KOPT-K1 (cell line): ENCODE results near the gene ZNF428.
"Not testable (repeated sequence)": the region's sequence is repeated elsewhere in the genome, so short reads cannot be mapped to it uniquely, and the experiment has no call there.

Experiments used
- H3K27ac ChIP-seq: fragments of 200-600 bp; sonication (generic); 2 replicates; pipeline ENCODE4 v1.5.1; 2016; ENCODE audit warnings: antibody characterized with exemption, mild to moderate bottlenecking, low read depth, low read length; ENCODE audit not compliant: poor library complexity, severe bottlenecking
- H3K36me3 ChIP-seq: fragments of 200-600 bp; sonication (generic); 2 replicates; pipeline ENCODE4 v1.5.1; 2017; ENCODE audit warnings: antibody characterized with exemption, mild to moderate bottlenecking, low read length, moderate library complexity; ENCODE audit not compliant: insufficient read depth
- H3K9me3 ChIP-seq: fragments of 200-600 bp; sonication (generic); 2 replicates; pipeline ENCODE4 v1.5.1; 2017; ENCODE audit warnings: antibody characterized with exemption, low read length, mild to moderate bottlenecking; ENCODE audit not compliant: insufficient read depth, poor library complexity, severe bottlenecking

Gene ZNF428

DNA sequence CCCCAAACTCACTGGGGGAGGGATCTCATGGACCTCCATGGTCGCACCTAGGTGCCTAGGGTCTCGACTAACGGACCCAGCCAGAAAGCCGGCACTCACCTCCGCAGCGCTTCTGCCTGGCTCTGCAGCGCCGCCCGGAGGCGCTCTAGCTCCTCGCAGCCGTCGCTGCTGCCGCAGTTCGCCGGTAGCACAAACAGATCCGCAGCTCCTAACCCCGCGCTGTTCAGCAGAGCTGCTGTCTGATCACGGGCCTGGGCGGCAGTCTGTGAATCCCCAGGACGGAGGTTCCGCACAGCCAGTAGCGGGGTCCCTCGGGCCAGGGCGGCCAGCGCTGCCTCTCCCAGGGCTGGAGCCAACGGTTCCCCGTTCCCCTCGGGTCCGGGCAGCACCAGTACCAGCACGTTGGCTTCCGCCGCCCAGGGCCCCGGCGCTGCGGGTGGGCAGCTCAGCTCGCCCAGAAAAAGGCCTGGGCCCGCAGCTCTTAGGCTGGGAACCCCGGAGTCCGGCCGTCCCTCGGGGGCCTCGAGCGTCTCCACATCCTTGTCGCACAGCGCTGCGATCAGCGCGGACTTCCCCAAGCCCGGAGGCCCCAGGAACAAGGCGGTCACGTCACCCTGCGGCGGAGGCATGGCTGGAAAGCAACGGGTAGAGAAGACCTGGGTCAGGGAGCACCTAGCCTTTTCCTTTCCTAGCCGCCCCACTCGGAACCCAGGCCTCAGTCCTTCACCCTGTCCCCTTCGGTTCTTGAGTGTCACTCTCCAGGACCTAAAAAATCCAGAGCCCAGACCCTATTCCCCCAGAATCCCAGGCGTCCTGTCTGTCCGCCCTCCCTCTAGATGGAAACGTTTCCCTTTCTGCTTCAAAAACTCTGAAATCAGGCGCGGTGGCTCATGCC is 24.5 kb downstream of the ZNF428 start:
- Histone ChIP-seq H3K27ac (peak overlapping the region; percentile 86), H3K9me3 (no peaks in the 10 kb centered on the region), H3K36me3 (peaks cover 62% of the 10 kb centered on the region)

DNA sequence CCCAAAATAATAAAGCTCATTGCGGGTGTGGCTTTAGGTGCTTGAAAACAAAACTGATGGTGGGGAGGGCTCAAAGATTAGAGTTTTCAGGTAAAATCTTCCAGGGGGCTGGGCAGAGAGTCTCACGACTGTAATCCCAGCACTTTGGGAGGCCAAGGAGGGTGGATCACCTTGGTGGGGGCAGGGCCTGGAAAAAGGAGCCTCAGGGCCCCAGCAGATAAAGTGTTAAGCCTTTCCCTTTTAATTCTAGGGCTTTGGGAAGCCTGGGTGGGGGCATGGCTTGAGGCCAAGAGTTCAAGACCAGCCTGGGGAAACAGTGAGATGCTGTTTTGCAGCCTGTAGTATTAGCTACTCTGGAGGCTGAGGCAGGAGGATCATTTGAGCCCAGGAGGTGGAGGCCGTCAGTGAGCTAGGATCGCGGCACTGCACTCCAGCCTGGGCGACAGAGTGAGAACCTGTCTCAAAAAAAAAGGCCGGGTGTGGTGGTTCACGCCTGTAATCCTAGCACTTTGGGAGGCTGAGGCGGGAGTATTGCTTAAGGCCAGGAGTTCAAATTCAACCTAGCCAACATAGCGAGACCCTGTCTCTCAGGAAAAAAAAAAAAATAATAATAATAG is 25.2 kb downstream of the ZNF428 start:
- Histone ChIP-seq H3K27ac (no peak overlapping the region), H3K36me3 (peaks cover 58% of the 10 kb centered on the region), H3K9me3 (no peaks in the 10 kb centered on the region)

DNA sequence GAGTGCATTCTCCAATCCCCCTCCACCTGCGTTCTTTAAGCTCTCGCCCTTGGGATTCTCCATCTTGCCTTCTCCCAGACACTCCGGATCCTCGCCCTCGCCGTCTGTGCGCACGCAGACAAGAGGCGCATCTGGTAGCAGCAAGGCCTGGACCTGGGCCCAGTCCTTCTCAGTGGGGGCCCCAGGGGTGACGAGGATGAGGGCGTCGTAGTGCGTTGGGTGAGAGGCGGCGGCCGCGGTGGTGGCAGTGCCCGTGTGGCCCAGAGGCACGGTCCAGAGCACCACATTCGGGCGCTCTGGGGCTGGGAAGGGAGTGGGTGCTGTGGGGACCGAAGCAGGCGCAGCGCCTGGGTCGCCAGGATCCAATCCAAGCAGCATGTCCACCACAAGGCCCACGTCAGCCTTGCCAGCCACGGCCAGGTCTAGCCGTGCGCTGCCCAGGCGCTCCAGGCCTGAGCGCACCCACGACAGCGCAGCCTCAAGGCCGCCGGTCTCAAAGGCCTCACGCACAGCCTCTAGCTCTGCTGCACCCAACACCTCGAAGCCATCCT is 26.6 kb downstream of the ZNF428 start:
- H3K27ac ChIP-seq = no peak overlapping the region
- peaks cover 53% of the 10 kb centered on the region for H3K36me3 ChIP-seq
- H3K9me3 ChIP-seq = no peaks in the 10 kb centered on the region

DNA sequence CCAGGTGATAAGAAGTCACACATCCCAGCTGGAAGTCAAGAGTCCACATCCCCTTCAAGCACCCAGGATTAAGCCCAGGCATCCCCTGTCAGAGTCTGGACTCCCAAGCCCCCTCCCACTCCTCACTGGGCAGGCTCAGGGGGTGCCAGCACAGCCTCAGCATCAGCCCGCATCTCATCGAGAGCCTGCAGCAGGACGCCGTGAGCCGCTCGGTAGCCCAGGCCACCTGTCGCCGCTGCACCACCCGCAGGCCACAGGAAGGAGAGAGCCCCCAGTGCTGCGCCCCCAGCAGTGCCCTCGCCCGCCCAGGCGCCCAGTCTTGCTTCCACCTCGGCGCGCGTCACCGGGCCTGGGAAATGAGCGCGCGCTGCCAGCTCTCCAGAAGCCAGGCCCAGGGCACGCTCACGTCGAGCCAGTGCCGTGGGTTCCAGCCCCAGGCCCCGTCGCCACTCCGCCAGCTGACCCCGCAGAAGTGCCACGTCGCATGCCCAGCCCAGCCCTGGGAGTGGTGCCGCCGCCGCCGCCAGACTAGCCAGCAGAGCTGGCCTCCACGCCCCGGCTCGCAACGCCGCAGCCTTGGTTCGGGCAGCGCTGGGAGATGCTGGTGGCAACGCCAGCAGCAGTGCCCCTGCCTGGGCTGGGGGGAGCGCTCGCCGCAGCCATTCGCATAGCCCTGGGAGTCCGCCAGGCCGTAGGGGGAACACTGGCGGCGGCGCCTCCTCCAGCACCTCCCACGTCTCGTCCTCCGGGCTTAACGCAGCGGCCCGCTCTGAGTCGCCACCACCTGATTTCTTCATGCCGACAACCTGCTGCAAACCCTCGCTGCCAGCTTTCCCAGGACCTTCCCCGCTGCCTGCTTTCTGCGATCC is 27.3 kb downstream of the ZNF428 start:
- Histone ChIP-seq H3K9me3 (no peaks in the 10 kb centered on the region), H3K27ac (no peak overlapping the region), H3K36me3 (peaks cover 57% of the 10 kb centered on the region)

DNA sequence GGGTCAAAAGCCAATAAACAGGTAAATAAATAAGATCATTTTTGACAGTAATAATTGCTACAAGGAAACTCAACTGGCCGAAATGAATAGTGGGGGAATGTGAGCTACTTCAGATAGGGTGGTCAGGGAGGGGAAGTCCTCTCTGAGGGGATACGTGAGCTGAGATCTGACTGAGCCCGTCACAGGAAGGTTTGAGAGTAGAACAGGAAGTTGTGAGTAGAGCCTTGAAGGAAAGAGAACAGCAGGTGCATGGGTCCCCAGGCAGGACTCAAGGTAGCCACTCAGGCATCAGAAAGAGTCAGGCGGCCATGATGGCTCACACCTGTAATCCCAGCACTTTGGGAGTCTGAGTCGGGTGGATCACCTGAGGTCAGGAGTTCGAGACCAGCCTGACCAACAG is 29.8 kb downstream of the ZNF428 start:
- Histone ChIP-seq H3K36me3 (peaks cover 82% of the 10 kb centered on the region), H3K27ac (no peak overlapping the region), H3K9me3 (no peaks in the 10 kb centered on the region)

DNA sequence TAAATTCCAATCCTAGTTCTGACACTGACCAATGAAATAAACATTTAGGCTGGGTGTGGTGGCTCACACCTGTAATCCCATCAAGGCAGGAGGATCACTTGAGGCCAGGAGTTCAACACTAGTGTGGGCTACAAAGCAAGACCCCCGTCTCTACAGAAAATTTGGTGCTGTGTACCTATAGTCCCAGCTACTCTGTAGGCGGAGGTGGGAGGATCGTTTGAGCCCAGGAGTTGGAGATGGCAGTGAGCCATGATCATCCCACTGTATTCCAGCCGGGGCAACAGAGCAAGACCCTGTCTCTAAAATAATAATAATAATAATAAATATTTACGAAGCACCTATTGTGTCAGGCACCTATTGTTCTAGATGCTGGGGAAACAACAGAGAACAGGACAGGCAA is 30.2 kb downstream of the ZNF428 start:
- Histone ChIP-seq H3K36me3 (peaks cover 86% of the 10 kb centered on the region), H3K27ac (no peak overlapping the region), H3K9me3 (no peaks in the 10 kb centered on the region)

DNA sequence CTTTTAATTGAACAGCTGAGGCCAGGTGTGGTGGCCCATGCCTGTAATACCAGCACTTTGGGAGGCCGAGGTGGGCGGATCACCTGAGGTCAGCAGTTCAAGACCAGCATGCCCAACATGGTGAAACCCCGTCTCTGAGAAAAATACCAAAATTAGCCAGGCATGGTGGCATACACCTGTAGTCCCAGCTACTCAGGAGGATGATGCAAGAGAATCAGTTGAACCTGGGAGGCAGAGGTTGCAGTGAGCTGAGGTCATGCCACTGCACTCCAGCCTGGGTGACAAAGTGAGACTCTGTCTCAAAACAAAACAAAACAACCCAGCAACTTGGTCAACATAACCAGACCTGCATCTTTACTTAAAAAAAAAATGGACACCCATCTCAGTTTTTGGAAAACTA is 32.4 kb downstream of the ZNF428 start:
- not testable (repeated sequence) for H3K9me3 ChIP-seq, H3K27ac ChIP-seq
- H3K36me3 ChIP-seq = peaks cover 67% of the 10 kb centered on the region

DNA sequence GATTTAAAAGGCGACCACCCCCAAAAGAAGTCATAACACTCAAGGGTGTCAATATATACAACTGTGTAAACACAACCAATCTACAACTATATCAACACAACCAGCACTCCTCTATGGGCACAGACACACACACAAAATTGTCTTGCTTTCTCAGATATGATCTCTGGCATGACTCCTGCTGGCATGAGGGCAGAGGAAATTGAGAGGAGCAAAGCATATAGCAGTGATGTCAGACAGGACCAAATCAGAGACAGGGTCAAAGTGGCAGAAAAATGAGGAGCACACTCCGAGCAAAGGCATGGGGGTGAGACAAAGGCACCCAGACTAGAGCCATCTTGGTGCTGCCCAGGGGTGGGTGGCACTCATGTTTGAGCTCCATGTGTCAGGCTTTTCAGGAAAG is 33.1 kb downstream of the ZNF428 start:
- Histone ChIP-seq H3K9me3 (no peaks in the 10 kb centered on the region), H3K36me3 (peaks cover 61% of the 10 kb centered on the region), H3K27ac (no peak overlapping the region)

DNA sequence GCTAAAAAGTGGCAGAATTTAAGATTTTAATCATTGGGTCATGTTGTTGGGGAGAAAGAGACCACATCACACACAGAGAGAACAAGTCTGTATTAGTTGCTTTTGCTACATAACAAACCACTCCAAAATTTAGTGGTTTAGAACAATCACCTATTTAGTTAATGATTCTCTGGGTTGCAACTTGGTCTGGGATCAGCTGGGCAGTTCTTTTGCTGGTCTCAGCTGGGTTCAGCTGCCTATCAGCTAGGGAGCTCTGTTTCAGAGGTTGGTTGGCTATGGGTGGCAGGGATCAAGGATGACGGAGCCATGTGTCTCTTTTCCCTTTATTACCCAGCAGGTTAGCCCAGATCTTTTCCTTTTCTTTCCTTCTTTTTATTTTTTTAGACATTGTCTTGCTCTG is 34.9 kb downstream of the ZNF428 start:
- peaks cover 46% of the 10 kb centered on the region for H3K36me3 ChIP-seq
- no peak overlapping the region for H3K27ac ChIP-seq
- H3K9me3 ChIP-seq = no peaks in the 10 kb centered on the region

DNA sequence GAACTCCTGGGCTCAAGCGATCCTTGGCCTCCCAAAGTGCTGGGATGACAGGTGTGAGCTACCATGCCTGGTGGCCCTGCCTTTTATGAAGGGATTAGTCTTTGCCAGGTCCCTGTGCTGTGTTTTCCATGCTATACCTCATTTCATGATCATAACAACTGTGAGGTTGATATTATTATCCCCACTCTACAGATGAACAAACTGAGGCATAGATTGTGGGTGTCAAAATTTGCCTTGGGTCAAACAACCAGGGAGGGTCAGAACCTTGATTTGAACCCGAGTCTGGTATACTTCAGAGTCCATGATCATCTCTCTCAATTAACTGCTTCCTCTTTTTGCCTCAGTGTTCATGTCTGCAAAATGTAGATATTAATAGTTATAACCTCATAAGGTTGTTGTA is 36.9 kb downstream of the ZNF428 start:
- H3K27ac ChIP-seq = peak overlapping the region; percentile 98
- no peaks in the 10 kb centered on the region for H3K9me3 ChIP-seq
- peaks cover 32% of the 10 kb centered on the region for H3K36me3 ChIP-seq

DNA sequence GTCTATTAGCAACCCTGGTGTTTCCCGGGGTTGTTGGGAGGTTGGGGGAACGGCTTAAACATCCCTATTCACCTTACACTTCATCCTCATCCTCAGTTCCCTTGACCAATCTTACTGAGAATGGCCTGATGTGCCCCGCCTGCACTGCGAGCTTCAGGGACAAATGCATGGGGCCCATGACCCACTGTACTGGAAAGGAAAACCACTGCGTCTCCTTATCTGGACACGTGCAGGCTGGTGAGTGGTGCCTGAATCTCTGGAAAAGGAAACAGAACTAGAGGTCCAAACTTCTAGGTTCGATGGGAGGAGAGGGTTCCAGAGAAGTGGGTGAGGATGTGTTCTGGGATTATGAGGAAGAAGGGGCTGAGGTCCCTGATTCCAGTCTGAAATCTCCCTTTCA is 38.0 kb downstream of the ZNF428 start:
- H3K27ac ChIP-seq = peak overlapping the region; percentile 98
- H3K36me3 ChIP-seq = peaks cover 25% of the 10 kb centered on the region
- H3K9me3 ChIP-seq = no peaks in the 10 kb centered on the region

DNA sequence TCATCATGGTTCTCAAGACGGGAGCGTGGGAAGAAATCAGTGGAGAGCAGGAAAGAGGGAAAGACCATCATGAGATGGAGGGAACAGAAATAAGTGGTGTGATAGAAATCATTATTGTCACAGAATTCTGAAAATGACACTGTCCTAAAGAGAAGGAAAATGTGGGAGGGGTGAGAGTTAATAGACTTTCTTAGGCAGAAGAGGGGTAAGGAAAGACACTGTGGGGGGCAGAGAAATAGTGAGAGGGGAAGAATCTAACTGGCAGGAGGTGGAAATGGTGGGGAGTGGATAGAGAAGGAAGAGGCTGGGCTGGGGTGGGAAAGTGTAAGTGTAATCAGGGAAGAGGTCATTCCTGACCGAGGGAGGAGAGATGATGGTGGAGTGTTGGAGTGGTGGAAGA is 40.6 kb downstream of the ZNF428 start:
- H3K9me3 ChIP-seq = no peaks in the 10 kb centered on the region
- no peak overlapping the region for H3K27ac ChIP-seq
- H3K36me3 ChIP-seq = no peaks in the 10 kb centered on the region

DNA sequence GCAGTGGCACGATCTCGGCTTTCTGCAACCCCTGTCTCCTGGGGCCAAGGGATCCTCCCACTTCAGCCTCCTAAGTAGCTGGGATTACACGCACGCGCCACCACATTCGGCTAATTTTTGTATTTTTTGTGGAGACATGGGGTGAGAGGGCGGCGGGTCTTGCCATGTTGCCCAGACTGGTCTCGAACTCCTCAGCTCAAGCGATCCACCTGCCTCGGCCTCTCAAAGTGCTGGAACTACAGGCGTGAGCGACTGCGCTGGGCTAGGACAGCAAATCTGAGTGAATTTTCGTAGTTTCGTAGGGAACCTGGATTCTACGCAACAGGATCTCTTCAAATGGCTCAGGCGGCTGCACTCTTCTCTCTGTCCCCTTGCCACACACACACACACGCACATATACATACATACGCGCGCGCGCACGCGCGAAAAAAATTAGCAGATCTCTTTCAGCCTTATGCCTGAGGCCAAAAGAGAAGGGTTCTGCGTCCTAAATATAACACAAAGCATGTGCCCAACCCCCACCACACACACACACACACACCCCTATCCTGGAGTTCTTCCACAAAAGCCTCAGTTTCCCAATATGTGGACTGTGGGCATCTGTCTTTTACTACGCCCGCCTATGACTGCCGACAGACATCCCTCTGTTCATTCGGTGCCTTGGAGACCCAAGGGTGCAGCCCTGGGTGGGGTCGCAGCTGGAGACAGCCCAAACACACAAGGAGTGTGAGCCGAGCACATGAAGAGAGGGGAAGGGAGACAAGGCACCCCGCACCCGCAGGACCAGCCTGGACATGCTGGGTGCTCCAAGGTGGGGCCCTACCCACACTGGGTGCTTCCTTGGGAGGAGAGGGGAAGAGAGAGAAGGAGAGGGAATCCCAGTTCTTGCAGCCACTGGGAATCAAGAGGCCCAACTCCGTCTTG is 43.2 kb downstream of the ZNF428 start:
- Histone ChIP-seq H3K27ac (peak overlapping the region; percentile 35), H3K9me3 (no peaks in the 10 kb centered on the region), H3K36me3 (0 out of 2 replicates have a peak, but pooled peaks cover 13% of the 10 kb centered on the region)
